Measurements from ENCODE around the gene SLC17A7. TPM values are rescaled to one million over a fixed set of nuclear protein-coding genes. Genes with fewer than 3 reads are reported as not detected.
"Not testable (repeated sequence)": the region's sequence is repeated elsewhere in the genome, so short reads cannot be mapped to it uniquely, and the experiment has no call there.

Gene SLC17A7
- total RNA-seq, 2 donors from 2014 or later, result 0.42 to 0.74 TPM

DNA sequence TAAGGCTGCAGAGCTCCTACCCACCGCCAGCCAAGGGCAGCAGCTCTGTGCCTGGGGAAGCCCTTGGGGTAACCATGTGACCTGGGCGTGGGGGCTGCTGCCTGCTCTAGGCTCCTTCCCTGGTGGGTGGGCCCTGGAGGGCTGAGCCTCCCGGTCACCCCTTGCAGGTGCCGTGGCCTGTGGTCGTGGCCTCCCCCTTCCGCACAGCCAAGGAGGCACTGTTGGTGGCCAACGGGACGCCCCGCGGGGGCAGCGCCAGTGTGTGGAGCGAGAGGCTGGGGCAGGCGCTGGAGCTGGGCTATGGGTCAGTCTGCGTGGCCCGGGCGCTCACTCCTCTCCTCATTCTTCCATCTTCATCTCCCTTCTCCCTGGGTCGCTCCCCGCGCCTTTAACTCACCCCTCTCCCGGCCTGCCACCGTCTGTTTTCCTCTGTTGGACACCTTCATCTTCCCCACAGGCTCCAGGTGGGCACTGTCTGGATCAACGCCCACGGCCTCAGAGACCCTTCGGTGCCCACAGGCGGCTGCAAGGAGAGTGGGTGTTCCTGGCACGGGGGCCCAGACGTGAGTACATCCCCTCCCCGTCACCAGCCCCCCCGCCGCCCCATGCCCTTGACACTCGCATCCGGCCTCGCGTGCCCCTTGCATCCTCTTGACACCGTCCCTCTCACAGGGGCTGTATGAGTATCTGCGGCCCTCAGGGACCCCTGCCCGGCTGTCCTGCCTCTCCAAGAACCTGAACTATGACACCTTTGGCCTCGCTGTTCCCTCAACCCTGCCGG is 22.8 kb upstream of the SLC17A7 start:
- Mint-ChIP-seq H3K9me3 (no peaks in the 10 kb centered on the region), H3K36me3 (ENCODE audit: insufficient read depth in 2 of 2) (no peaks in the 10 kb centered on the region), H3K27me3 (ENCODE audit: low read depth) (no peaks in the 10 kb centered on the region), H3K4me1 (ENCODE audit: low read depth) (peaks cover 9% of the 10 kb centered on the region), H3K27ac (no peak overlapping the region), H3K4me3 (no peak overlapping the region)
- no peak for DNase-seq
- ATAC-seq (replicated peaks in 1 of 2), result no peak

DNA sequence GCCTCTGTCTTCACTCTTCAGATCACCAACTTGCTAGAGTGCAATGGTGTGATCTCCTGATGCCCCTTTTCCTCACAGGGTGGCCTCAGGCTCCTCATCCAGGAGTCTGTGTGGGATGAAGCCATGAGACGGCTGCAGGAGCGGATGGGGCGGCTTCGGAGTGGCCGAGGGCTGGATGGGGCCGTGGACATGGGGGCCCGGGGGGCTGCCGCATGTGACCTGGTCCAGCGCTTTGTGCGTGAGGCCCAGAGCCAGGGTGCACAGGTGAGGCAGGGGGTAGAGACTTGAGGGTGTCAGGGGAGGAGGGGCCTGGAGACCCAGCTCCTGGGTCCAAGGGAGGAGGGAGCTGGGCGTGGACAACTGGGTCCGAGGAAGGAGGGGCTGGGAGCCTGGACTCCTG is 21.2 kb upstream of the SLC17A7 start:
- ATAC-seq (replicated peaks in 1 of 2) (no peak), DNase-seq (no peak)
- H3K9me3 Mint-ChIP-seq, result no peaks in the 10 kb centered on the region
- H3K4me3 Mint-ChIP-seq, result no peak overlapping the region
- no peaks in the 10 kb centered on the region for H3K27me3 Mint-ChIP-seq (ENCODE audit: low read depth)
- H3K36me3 Mint-ChIP-seq (ENCODE audit: insufficient read depth in 2 of 2), result no peaks in the 10 kb centered on the region
- peaks cover 5% of the 10 kb centered on the region for H3K4me1 Mint-ChIP-seq (ENCODE audit: low read depth)
- H3K27ac Mint-ChIP-seq, result no peak overlapping the region

DNA sequence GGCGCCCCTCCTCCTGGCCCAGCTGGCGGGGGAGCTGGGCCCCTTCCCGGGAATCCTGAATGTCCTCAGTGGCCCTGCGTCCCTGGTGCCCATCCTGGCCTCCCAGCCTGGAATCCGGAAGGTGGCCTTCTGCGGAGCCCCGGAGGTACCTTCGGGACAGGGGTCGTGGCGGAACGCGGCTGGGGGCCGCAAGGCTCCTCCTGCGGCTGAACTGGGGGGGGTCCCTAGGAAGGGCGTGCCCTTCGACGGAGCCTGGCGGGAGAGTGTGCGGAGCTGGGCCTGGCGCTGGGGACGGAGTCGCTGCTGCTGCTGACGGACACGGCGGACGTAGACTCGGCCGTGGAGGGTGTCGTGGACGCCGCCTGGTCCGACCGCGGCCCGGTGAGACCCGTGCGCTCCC is 20.3 kb upstream of the SLC17A7 start:
- peaks cover 9% of the 10 kb centered on the region for H3K4me1 Mint-ChIP-seq (ENCODE audit: low read depth)
- H3K27ac Mint-ChIP-seq, result no peak overlapping the region
- H3K4me3 Mint-ChIP-seq, result no peak overlapping the region
- H3K36me3 Mint-ChIP-seq (ENCODE audit: insufficient read depth in 2 of 2), result peaks cover 0 to 3% of the 10 kb centered on the region in 2 donors
- no peak for ATAC-seq (replicated peaks in 1 of 2)
- H3K9me3 Mint-ChIP-seq, result no peaks in the 10 kb centered on the region
- H3K27me3 Mint-ChIP-seq (ENCODE audit: low read depth), result no peaks in the 10 kb centered on the region
- no peak for DNase-seq

DNA sequence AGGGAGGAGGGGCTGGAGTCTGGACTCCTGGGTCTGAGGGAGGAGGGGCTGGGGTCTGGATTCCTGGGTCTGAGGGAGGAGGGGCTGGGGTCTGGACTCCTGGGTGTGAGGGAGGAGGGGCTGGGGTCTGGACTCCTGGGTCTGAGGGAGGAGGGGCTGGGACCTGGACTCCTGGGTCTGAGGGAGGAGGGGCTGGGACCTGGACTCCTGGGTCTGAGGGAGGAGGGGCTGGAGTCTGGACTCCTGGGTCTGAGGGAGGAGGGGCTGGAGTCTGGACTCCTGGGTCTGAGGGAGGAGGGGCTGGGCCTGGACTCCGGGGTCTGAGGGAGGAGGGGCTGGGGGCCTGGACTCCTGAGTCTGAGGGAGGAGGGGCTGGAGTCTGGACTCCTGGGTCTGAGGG is 19.8 kb upstream of the SLC17A7 start:
- H3K4me1 Mint-ChIP-seq (ENCODE audit: low read depth); H3K27me3 Mint-ChIP-seq (ENCODE audit: low read depth); ATAC-seq (replicated peaks in 1 of 2); H3K4me3 Mint-ChIP-seq; DNase-seq; H3K36me3 Mint-ChIP-seq (ENCODE audit: insufficient read depth in 2 of 2); H3K9me3 Mint-ChIP-seq; H3K27ac Mint-ChIP-seq: not testable (repeated sequence)

DNA sequence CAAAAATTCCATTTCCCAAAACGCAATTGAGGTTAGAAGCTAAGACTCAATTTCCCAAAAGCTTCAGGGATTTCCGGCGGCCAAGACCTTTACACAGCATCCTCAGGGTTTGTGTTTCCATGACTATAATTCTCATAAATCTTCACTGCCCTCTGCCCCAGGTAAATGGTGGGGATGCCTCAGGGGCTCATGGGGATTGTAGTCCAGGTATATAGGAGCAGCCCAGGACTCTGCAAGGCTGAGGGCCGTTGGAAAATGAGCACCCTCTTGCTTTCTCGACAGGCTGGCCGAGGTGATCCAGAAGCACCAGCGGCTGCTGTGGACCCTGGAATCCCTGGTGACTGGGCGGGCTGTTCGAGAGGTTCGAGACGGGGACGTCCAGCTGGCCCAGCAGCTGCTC is 18.1 kb upstream of the SLC17A7 start:
- no peak for DNase-seq
- Mint-ChIP-seq H3K36me3 (ENCODE audit: insufficient read depth in 2 of 2) (peaks cover 0 to 3% of the 10 kb centered on the region in 2 donors), H3K4me3 (no peak overlapping the region), H3K27ac (no peak overlapping the region), H3K4me1 (ENCODE audit: low read depth) (peaks cover 14% of the 10 kb centered on the region), H3K27me3 (ENCODE audit: low read depth) (no peaks in the 10 kb centered on the region), H3K9me3 (no peaks in the 10 kb centered on the region)
- no peak for ATAC-seq (replicated peaks in 1 of 2)

DNA sequence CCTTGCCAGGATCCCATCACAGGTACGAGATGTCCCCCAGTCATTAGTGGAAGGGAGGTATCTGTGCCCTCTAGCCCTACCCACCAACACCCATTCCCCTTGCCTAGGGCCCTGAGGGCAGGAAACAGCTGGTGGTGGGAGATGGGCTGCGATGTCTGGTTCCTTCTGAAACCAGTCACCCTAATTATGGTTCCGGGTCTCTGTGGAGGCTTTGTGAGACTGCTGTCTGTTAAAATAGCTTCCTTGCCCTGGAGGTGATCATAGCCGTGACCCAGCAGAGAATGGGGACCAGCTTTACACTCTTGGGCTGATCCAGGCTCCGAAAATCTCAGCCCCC is 17.2 kb upstream of the SLC17A7 start:
- Mint-ChIP-seq H3K4me3 (no peak overlapping the region), H3K27ac (no peak overlapping the region), H3K27me3 (ENCODE audit: low read depth) (no peaks in the 10 kb centered on the region), H3K9me3 (no peaks in the 10 kb centered on the region), H3K4me1 (ENCODE audit: low read depth) (peaks cover 19% of the 10 kb centered on the region), H3K36me3 (ENCODE audit: insufficient read depth in 2 of 2) (peaks cover 0 to 4% of the 10 kb centered on the region in 2 donors)
- no peak for ATAC-seq (replicated peaks in 1 of 2)
- no peak for DNase-seq

DNA sequence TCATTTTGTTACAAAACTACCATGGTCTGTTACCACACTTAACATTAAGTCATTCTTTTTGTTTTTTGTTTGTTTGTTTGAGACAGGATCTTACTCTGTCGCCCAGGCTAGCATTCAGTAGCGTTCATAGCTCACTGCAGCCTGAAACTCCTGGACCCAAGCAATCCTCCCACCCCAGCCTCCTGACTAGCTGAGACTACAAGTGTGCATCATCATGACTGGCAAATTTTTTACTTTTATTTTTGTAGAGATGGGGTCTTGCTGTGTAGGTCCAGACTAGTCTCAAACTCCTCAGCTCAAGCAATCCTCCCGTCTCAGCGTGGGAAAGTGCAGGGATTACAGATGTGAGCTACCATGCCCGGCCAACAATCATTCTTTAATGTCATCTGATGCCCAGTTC is 15.0 kb upstream of the SLC17A7 start:
- Mint-ChIP-seq H3K4me1 (ENCODE audit: low read depth) (peaks cover 34% of the 10 kb centered on the region), H3K27me3 (ENCODE audit: low read depth) (no peaks in the 10 kb centered on the region), H3K27ac (peak overlapping the region; percentile 4), H3K36me3 (ENCODE audit: insufficient read depth in 2 of 2) (peaks cover 4 to 8% of the 10 kb centered on the region in 2 donors), H3K9me3 (no peaks in the 10 kb centered on the region), H3K4me3 (no peak overlapping the region)
- DNase-seq, result no peak
- ATAC-seq (replicated peaks in 1 of 2), result no peak

DNA sequence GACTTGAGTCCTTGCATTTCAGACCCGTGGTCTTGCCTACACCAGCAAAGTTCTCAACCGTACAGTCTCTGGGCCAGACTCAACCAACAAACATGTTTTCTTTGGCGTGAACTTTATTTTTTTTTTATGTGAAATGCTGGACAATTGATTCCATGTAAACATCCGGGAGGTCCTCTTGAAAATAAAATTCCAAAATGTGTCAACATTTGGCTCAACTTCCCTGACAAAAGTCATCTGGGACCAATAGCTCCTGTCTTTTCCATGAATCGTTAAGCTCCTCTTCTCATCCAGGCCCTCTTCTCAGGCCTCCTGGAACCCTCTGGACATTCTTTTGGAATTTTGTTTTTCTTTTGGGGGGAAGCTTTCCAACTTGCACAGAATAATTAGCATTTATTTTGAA is 14.4 kb upstream of the SLC17A7 start:
- peaks cover 37% of the 10 kb centered on the region for H3K4me1 Mint-ChIP-seq (ENCODE audit: low read depth)
- no peak overlapping the region for H3K27ac Mint-ChIP-seq
- DNase-seq, result no peak
- no peak overlapping the region for H3K4me3 Mint-ChIP-seq
- H3K27me3 Mint-ChIP-seq (ENCODE audit: low read depth), result no peaks in the 10 kb centered on the region
- no peaks in the 10 kb centered on the region for H3K9me3 Mint-ChIP-seq
- peaks cover 4 to 9% of the 10 kb centered on the region in 2 donors for H3K36me3 Mint-ChIP-seq (ENCODE audit: insufficient read depth in 2 of 2)
- no peak for ATAC-seq (replicated peaks in 1 of 2)

DNA sequence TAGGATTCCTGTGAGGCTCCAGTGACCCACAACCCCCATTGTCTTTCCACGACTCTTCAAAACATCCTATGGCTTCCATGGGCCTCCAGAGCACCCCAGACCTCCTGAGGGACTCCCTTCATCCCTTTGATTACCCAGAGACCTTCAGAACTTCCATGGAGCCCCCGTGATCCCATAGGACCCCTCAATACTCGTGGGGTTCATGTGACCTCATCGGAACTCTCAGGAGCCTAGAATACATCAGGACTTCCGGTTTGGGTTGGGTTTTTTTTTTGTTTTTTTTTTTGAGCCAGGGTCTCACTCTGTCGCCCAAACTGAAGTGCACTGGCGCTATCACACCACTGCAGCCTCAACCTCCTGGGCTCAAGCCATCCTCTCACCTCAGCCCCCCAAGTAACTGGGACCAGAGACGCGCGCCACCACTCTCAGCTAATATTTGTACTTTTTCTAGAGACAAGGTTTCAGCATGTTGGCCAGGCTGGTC is 12.5 kb upstream of the SLC17A7 start:
- peaks cover 52% of the 10 kb centered on the region for H3K4me1 Mint-ChIP-seq (ENCODE audit: low read depth)
- H3K27ac Mint-ChIP-seq, result peak overlapping the region; percentile 100
- ATAC-seq (replicated peaks in 1 of 2) (no peak), DNase-seq (no peak)
- no peaks in the 10 kb centered on the region for H3K27me3 Mint-ChIP-seq (ENCODE audit: low read depth)
- H3K36me3 Mint-ChIP-seq (ENCODE audit: insufficient read depth in 2 of 2), result peaks cover 8 to 21% of the 10 kb centered on the region in 2 donors
- peak overlapping the region; percentile 98 for H3K4me3 Mint-ChIP-seq
- no peaks in the 10 kb centered on the region for H3K9me3 Mint-ChIP-seq

DNA sequence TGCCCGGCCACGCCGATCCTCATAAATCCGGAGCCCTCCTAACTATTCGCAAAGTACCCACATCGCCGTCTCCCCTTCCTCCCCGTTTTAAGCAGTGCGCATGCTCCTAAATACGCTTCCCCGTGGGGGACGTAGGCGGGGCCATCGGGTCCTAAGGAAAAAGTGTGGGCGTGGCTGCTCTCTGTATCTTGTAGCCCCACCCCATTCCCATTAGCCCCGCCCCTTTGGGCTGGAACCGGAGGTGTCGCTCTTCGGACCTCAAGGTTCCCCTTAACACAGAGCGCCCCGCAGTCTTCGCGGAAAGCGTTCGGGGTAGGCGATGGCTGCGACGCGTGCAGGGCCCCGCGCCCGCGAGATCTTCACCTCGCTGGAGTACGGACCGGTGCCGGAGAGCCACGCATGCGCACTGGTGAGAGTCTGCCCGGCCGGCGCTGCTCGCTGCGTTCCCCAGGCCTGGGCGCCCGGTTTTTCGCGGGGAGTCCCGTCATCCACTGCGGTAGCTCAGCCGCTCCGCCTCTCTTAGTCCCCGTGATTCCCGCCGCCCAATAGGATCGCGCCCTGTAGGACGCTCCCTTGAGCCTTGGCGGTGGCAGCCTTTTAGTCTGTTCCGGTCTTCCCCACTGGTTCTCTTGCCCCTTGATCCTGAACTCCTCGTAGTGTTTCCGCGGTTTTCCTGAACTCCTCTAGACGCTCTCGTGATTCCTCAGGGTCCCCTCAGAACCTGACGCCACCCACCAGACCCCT is 11.9 kb upstream of the SLC17A7 start, which contains the start of gene ALDH16A1:
TSS of gene ALDH16A1 (plus strand) at position 213 of the 744 bp plus-strand sequence. CDS start at position 320, 107 bp downstream.
- Mint-ChIP-seq H3K27ac (peak within 1 kb of the TSS; percentile 100), H3K27me3 (ENCODE audit: low read depth) (no peaks in the 10 kb centered on the region), H3K9me3 (no peaks in the 10 kb centered on the region), H3K36me3 (ENCODE audit: insufficient read depth in 2 of 2) (peaks cover 10 to 27% of the 10 kb centered on the region in 2 donors), H3K4me3 (peak within 1 kb of the TSS; percentile 98), H3K4me1 (ENCODE audit: low read depth) (peaks cover 52% of the 10 kb centered on the region)
- DNase-seq (peak; percentile 99), ATAC-seq (replicated peaks in 1 of 2) (peak; percentile 91)

DNA sequence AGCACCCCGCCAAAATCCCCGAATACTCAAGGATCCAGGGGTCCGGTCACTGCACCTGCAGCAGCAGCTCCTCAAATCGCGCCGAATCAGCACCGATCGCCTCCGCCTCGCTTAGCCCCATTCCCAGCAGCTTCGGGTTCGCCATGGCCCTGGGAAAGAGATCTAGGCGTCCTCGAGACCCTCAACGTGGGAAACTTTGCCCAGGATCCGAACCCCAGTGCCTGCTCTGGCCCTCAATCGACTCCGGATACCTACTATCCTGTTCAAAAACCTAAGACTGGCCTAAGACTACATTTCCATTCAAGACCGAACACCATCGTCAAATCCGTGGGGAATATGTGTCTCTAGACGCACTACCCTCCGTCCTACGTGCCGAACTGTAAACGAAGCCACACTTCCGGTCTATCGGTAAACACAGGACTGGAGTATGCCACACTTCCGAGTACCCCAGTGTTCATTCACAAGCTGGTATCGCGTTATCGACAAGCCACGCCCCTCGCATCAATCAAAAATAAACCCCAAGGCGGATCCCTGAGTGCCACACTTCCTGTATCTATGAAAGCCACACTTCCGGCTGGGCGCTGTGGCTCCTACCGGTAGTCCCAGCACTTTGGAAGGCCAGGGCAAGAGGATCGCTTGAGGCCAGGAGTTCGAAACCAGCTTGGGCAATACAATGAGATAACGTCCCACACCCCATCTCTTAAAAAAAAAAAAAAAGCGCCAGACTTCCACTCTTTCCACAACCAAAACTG is 10.3 kb upstream of the SLC17A7 start, which contains the start of gene PIH1D1:
TSS of gene PIH1D1 (minus strand) at position 385 of the 752 bp plus-strand sequence. CDS start at position 145, 240 bp downstream.
- peak; percentile 71 to 74 for ATAC-seq (replicated peaks in 1 of 2)
- peak within 1 kb of the TSS; percentile 98 for H3K4me3 Mint-ChIP-seq
- DNase-seq, result peak; percentile 93 to 96
- peak within 1 kb of the TSS; percentile 100 for H3K27ac Mint-ChIP-seq
- H3K4me1 Mint-ChIP-seq (ENCODE audit: low read depth), result peaks cover 43% of the 10 kb centered on the region
- no peaks in the 10 kb centered on the region for H3K9me3 Mint-ChIP-seq
- H3K36me3 Mint-ChIP-seq (ENCODE audit: insufficient read depth in 2 of 2), result peaks cover 10 to 26% of the 10 kb centered on the region in 2 donors
- no peaks in the 10 kb centered on the region for H3K27me3 Mint-ChIP-seq (ENCODE audit: low read depth)

DNA sequence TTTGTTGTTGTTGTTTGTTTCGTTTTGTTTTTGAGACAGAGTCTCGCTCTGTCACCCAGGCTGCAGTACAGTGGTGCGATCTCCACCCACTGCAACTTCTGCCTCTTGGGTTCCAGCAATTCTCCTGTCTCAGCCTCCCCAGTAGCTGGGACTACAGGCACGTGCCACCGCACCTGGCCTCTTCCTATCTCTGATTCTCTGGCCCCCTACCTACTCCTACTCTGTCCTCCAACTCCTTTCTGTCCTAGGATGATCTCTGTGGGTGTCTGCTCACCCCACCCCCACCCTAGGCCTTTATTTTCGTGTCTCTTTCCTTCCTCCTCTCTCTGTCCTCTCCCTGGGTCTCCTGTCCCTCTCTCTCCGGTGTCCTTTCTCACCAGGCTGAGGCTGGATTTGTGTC is 9.1 kb upstream of the SLC17A7 start:
- Mint-ChIP-seq H3K27ac (peak overlapping the region; percentile 97), H3K4me1 (ENCODE audit: low read depth) (peaks cover 44% of the 10 kb centered on the region), H3K9me3 (no peaks in the 10 kb centered on the region), H3K27me3 (ENCODE audit: low read depth) (no peaks in the 10 kb centered on the region), H3K36me3 (ENCODE audit: insufficient read depth in 2 of 2) (peaks cover 10 to 26% of the 10 kb centered on the region in 2 donors), H3K4me3 (peak overlapping the region; percentile 98)
- no peak for DNase-seq
- no peak for ATAC-seq (replicated peaks in 1 of 2)

DNA sequence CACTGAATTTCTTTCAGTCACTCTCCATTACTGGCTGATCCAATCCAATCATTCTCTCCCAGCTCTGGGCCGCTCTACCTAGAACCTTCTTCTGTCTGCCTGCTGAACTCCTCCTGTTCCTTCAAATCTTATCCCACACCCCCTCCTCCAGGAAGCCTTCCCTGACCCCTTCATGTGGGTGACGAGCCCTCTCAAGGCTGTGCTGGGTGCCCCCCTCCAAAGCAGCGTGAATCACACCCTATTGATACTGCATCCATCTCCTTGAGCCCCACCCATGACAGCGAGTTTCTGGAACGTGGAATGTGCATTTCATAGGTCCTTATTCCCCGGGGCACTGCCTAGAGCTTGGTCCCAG is 7.1 kb upstream of the SLC17A7 start:
- Mint-ChIP-seq H3K27ac (peak overlapping the region; percentile 61), H3K36me3 (ENCODE audit: insufficient read depth in 2 of 2) (peaks cover 10 to 25% of the 10 kb centered on the region in 2 donors), H3K9me3 (no peaks in the 10 kb centered on the region), H3K4me3 (peak overlapping the region in 1 of 2 donors; percentile 22), H3K4me1 (ENCODE audit: low read depth) (peaks cover 50% of the 10 kb centered on the region), H3K27me3 (ENCODE audit: low read depth) (no peaks in the 10 kb centered on the region)
- no peak for DNase-seq
- no peak for ATAC-seq (replicated peaks in 1 of 2)
